ENCODE results near the gene NUDT22. TPM values are rescaled to one million over a fixed set of nuclear protein-coding genes. Genes with fewer than 3 reads are reported as not detected.

Gene NUDT22
- total and polyA plus RNA-seq, 5 donors from 2014 or later, result 35.8 to 46.9 (median 43.1) TPM

- no peaks in the 10 kb centered on the region for H3K27me3 ChIP-seq (ENCODE audit: control insufficient read depth, insufficient read depth, low read length)
- no peaks in the 10 kb centered on the region for H3K9me3 ChIP-seq (ENCODE audit: control insufficient read depth in 2 of 2, low read length in 2 of 2)
- H3K4me3 ChIP-seq (ENCODE audit: low read depth, low read length), result no peak overlapping the region
- Mint-ChIP-seq H3K27me3 (no peaks in the 10 kb centered on the region), H3K9me3 (no peaks in the 10 kb centered on the region), H3K27ac (peak overlapping the region in 1 of 3 donors; percentile 67), H3K36me3 (peaks cover 42% of the 10 kb centered on the region), H3K4me3 (peak overlapping the region in 1 of 4 donors; percentile 41), H3K4me1 (peaks cover 6 to 31% (median 16%) of the 10 kb centered on the region in 4 donors)
- DNase-seq, result no peak
- H3K36me3 ChIP-seq (ENCODE audit: control insufficient read depth, insufficient read depth, low read length), result peaks cover 66% of the 10 kb centered on the region
- no peak overlapping the region for H3K27ac ChIP-seq (ENCODE audit: insufficient read depth, low read length, poor library complexity, severe bottlenecking)
- ATAC-seq (ENCODE audit: low read depth in 2 of 2), result no peak
- peaks cover 19% of the 10 kb centered on the region for H3K4me1 ChIP-seq (ENCODE audit: control insufficient read depth, insufficient read depth, low read length, poor library complexity, severe bottlenecking)
These were observed 24.5 kb upstream of the NUDT22 start for GRCh38 chr11:64201543-64201942.

- H3K9me3 Mint-ChIP-seq, result no peaks in the 10 kb centered on the region
- Histone ChIP-seq H3K36me3 (ENCODE audit: control insufficient read depth, insufficient read depth, low read length) (peaks cover 52% of the 10 kb centered on the region), H3K27me3 (ENCODE audit: control insufficient read depth, insufficient read depth, low read length) (no peaks in the 10 kb centered on the region), H3K9me3 (ENCODE audit: control insufficient read depth in 2 of 2, low read length in 2 of 2) (no peaks in the 10 kb centered on the region), H3K4me1 (ENCODE audit: control insufficient read depth, insufficient read depth, low read length, poor library complexity, severe bottlenecking) (peaks cover 30% of the 10 kb centered on the region), H3K4me3 (ENCODE audit: low read depth, low read length) (no peak overlapping the region), H3K27ac (ENCODE audit: insufficient read depth, low read length, poor library complexity, severe bottlenecking) (no peak overlapping the region)
- DNase-seq, result no peak
- peak overlapping the region in 1 of 3 donors; percentile 83 for H3K27ac Mint-ChIP-seq
- no peak overlapping the region for H3K4me3 Mint-ChIP-seq
- H3K4me1 Mint-ChIP-seq, result peaks cover 6 to 39% (median 18%) of the 10 kb centered on the region in 4 donors
- no peak for ATAC-seq (ENCODE audit: low read depth in 2 of 2)
- H3K27me3 Mint-ChIP-seq, result no peaks in the 10 kb centered on the region
- H3K36me3 Mint-ChIP-seq, result peaks cover 31% of the 10 kb centered on the region
These were observed 23.1 kb upstream of the NUDT22 start for GRCh38 chr11:64202992-64203391.

- H3K36me3 Mint-ChIP-seq, result peaks cover 31% of the 10 kb centered on the region
- H3K9me3 ChIP-seq (ENCODE audit: control insufficient read depth in 2 of 2, low read length in 2 of 2), result no peaks in the 10 kb centered on the region
- no peaks in the 10 kb centered on the region for H3K9me3 Mint-ChIP-seq
- H3K4me1 Mint-ChIP-seq, result peaks cover 6 to 41% (median 19%) of the 10 kb centered on the region in 4 donors
- H3K4me3 Mint-ChIP-seq, result peak overlapping the region in 1 of 4 donors; percentile 3
- no peak overlapping the region for H3K27ac ChIP-seq (ENCODE audit: insufficient read depth, low read length, poor library complexity, severe bottlenecking)
- no peaks in the 10 kb centered on the region for H3K27me3 Mint-ChIP-seq
- peaks cover 47% of the 10 kb centered on the region for H3K36me3 ChIP-seq (ENCODE audit: control insufficient read depth, insufficient read depth, low read length)
- H3K27me3 ChIP-seq (ENCODE audit: control insufficient read depth, insufficient read depth, low read length), result no peaks in the 10 kb centered on the region
- no peak overlapping the region for H3K4me3 ChIP-seq (ENCODE audit: low read depth, low read length)
- no peak for ATAC-seq (ENCODE audit: low read depth in 2 of 2)
- DNase-seq, result no peak
- H3K4me1 ChIP-seq (ENCODE audit: control insufficient read depth, insufficient read depth, low read length, poor library complexity, severe bottlenecking), result peaks cover 35% of the 10 kb centered on the region
- peak overlapping the region in 2 of 3 donors; percentile 78 to 83 for H3K27ac Mint-ChIP-seq
These were observed 22.5 kb upstream of the NUDT22 start for GRCh38 chr11:64203421-64204079.

DNA sequence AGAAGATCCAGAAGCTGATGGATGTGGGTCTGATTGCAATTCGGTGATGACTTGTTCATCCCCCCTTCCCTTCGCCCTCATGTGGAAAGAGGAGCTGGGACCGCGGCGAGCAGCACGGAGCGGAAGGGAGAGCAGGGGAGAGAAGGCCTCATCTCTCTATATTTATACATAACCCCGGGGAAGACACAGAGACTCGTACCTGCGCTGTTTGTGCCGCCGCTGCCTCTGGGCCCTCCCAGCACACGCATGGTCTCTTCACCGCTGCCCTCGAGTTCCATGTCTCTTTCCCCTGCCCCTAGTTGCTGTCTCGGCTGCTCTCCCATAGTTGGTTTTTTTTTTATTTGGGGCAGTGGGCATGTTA, 22.0 kb upstream of the NUDT22 start:
- H3K27me3 ChIP-seq (ENCODE audit: control insufficient read depth, insufficient read depth, low read length), result no peaks in the 10 kb centered on the region
- H3K36me3 Mint-ChIP-seq, result peaks cover 31% of the 10 kb centered on the region
- H3K27ac ChIP-seq (ENCODE audit: insufficient read depth, low read length, poor library complexity, severe bottlenecking), result peak overlapping the region; percentile 18
- H3K27ac Mint-ChIP-seq, result peak overlapping the region in 2 of 3 donors; percentile 83 to 89
- no peaks in the 10 kb centered on the region for H3K9me3 ChIP-seq (ENCODE audit: control insufficient read depth in 2 of 2, low read length in 2 of 2)
- H3K36me3 ChIP-seq (ENCODE audit: control insufficient read depth, insufficient read depth, low read length), result peaks cover 48% of the 10 kb centered on the region
- H3K9me3 Mint-ChIP-seq, result no peaks in the 10 kb centered on the region
- no peaks in the 10 kb centered on the region for H3K27me3 Mint-ChIP-seq
- ATAC-seq (ENCODE audit: low read depth in 2 of 2), result no peak
- H3K4me3 Mint-ChIP-seq, result no peak overlapping the region
- DNase-seq, result no peak
- H3K4me1 ChIP-seq (ENCODE audit: control insufficient read depth, insufficient read depth, low read length, poor library complexity, severe bottlenecking), result peaks cover 40% of the 10 kb centered on the region
- peaks cover 6 to 47% (median 21%) of the 10 kb centered on the region in 4 donors for H3K4me1 Mint-ChIP-seq
- H3K4me3 ChIP-seq (ENCODE audit: low read depth, low read length), result no peak overlapping the region

DNA sequence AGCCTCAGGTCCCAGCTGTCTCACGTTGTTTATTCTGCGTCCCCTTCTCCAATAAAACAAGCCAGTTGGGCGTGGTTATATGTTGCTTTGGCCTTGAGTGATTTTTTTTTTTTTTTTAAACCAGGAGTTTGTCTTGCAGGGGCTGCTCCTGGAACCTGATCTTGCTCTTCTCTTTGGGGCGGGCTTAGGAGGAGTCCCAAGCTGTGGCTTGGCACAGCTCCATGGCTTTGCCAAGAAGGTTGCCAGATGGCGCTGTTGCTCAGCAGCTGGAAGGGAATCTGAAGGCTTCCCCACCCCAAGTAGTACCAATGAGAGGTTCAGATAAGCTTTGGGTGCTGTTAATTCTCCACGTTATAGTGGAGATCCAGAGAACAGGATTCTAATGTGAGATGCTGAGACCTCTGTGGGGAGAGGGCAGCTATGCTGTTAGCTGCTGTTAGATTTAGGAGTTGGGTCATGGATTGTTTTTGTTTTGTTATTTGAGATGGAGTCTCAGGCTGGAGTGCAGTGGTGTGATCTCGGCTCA, 21.5 kb upstream of the NUDT22 start:
- H3K27me3 Mint-ChIP-seq, result no peaks in the 10 kb centered on the region
- peak overlapping the region; percentile 83 to 95 (median 89) for H3K27ac Mint-ChIP-seq
- Histone ChIP-seq H3K27me3 (ENCODE audit: control insufficient read depth, insufficient read depth, low read length) (no peaks in the 10 kb centered on the region), H3K36me3 (ENCODE audit: control insufficient read depth, insufficient read depth, low read length) (peaks cover 48% of the 10 kb centered on the region), H3K4me3 (ENCODE audit: low read depth, low read length) (no peak overlapping the region), H3K27ac (ENCODE audit: insufficient read depth, low read length, poor library complexity, severe bottlenecking) (peak overlapping the region; percentile 18), H3K9me3 (ENCODE audit: control insufficient read depth in 2 of 2, low read length in 2 of 2) (no peaks in the 10 kb centered on the region), H3K4me1 (ENCODE audit: control insufficient read depth, insufficient read depth, low read length, poor library complexity, severe bottlenecking) (peaks cover 41% of the 10 kb centered on the region)
- peaks cover 6 to 50% (median 21%) of the 10 kb centered on the region in 4 donors for H3K4me1 Mint-ChIP-seq
- H3K4me3 Mint-ChIP-seq, result peak overlapping the region; percentile 80 to 87 (median 82)
- peaks cover 31% of the 10 kb centered on the region for H3K36me3 Mint-ChIP-seq
- ATAC-seq (ENCODE audit: low read depth in 2 of 2) (peak; percentile 44 to 54), DNase-seq (peak; percentile 71 to 86 (median 83))
- H3K9me3 Mint-ChIP-seq, result no peaks in the 10 kb centered on the region

GRCh38 chr11:64206457-64207255, 19.4 kb upstream of the NUDT22 start, which contains the start of gene FERMT3:
Gene FERMT3, plus strand, starts transcription at chr11:64206721. Its CDS starts 644 bp downstream, at chr11:64207365.
- no peaks in the 10 kb centered on the region for H3K27me3 ChIP-seq (ENCODE audit: control insufficient read depth, insufficient read depth, low read length)
- Mint-ChIP-seq H3K27ac (peak within 1 kb of the TSS; percentile 91 to 96 (median 94)), H3K36me3 (peaks cover 19% of the 10 kb centered on the region), H3K9me3 (no peaks in the 10 kb centered on the region), H3K27me3 (no peaks in the 10 kb centered on the region), H3K4me1 (peaks cover 6 to 60% (median 22%) of the 10 kb centered on the region in 4 donors), H3K4me3 (peak within 1 kb of the TSS; percentile 93 to 99 (median 96))
- H3K27ac ChIP-seq (ENCODE audit: insufficient read depth, low read length, poor library complexity, severe bottlenecking), result peak within 1 kb of the TSS; percentile 85
- H3K36me3 ChIP-seq (ENCODE audit: control insufficient read depth, insufficient read depth, low read length), result peaks cover 44% of the 10 kb centered on the region
- ATAC-seq (ENCODE audit: low read depth in 2 of 2) (peak; percentile 65), DNase-seq (peak; percentile 54 to 93 (median 63))
- no peaks in the 10 kb centered on the region for H3K9me3 ChIP-seq (ENCODE audit: control insufficient read depth in 2 of 2, low read length in 2 of 2)
- H3K4me3 ChIP-seq (ENCODE audit: low read depth, low read length), result peak within 1 kb of the TSS; percentile 84
- peaks cover 41% of the 10 kb centered on the region for H3K4me1 ChIP-seq (ENCODE audit: control insufficient read depth, insufficient read depth, low read length, poor library complexity, severe bottlenecking)

GRCh38 chr11:64207256-64208085, 18.6 kb upstream of the NUDT22 start:
- H3K27ac ChIP-seq (ENCODE audit: insufficient read depth, low read length, poor library complexity, severe bottlenecking), result peak overlapping the region; percentile 85
- DNase-seq (peak; percentile 54 to 90 (median 74)), ATAC-seq (ENCODE audit: low read depth in 2 of 2) (peak; percentile 76 to 78)
- H3K27me3 ChIP-seq (ENCODE audit: control insufficient read depth, insufficient read depth, low read length), result no peaks in the 10 kb centered on the region
- H3K36me3 ChIP-seq (ENCODE audit: control insufficient read depth, insufficient read depth, low read length), result peaks cover 45% of the 10 kb centered on the region
- peak overlapping the region; percentile 91 to 96 (median 94) for H3K27ac Mint-ChIP-seq
- H3K9me3 ChIP-seq (ENCODE audit: control insufficient read depth in 2 of 2, low read length in 2 of 2), result no peaks in the 10 kb centered on the region
- peak overlapping the region; percentile 84 for H3K4me3 ChIP-seq (ENCODE audit: low read depth, low read length)
- H3K9me3 Mint-ChIP-seq, result no peaks in the 10 kb centered on the region
- no peaks in the 10 kb centered on the region for H3K27me3 Mint-ChIP-seq
- peak overlapping the region; percentile 93 to 99 (median 96) for H3K4me3 Mint-ChIP-seq
- peaks cover 19% of the 10 kb centered on the region for H3K36me3 Mint-ChIP-seq
- H3K4me1 Mint-ChIP-seq, result peaks cover 7 to 64% (median 28%) of the 10 kb centered on the region in 4 donors
- H3K4me1 ChIP-seq (ENCODE audit: control insufficient read depth, insufficient read depth, low read length, poor library complexity, severe bottlenecking), result peaks cover 41% of the 10 kb centered on the region
